ENCODE data around the gene NPAS4.

DNA sequence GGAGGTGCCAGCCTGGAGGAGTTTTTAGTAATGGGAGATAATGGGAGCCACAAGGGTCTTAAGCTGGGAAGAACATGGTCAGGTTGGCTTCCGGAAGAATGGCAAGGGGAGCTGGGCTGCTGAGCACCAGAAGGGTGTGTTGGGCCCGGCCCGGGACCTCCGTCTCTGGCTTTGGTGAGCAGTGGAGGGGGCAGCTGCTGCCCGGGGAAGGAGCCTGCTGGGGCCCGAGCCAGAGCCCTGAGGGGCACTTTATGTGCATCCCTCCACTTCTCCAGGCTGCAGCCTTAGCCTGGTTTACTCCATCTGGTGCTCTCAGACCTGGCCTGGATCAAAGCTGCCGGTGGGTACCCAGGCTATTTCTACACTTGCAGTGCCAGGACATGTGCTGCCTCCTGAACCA lies 8.7 kb upstream of the NPAS4 start:
- TF ChIP-seq POLR2A (IDR thresholded peaks at IDR 0.05): no peak
- TF ChIP-seq, protein P1, sequence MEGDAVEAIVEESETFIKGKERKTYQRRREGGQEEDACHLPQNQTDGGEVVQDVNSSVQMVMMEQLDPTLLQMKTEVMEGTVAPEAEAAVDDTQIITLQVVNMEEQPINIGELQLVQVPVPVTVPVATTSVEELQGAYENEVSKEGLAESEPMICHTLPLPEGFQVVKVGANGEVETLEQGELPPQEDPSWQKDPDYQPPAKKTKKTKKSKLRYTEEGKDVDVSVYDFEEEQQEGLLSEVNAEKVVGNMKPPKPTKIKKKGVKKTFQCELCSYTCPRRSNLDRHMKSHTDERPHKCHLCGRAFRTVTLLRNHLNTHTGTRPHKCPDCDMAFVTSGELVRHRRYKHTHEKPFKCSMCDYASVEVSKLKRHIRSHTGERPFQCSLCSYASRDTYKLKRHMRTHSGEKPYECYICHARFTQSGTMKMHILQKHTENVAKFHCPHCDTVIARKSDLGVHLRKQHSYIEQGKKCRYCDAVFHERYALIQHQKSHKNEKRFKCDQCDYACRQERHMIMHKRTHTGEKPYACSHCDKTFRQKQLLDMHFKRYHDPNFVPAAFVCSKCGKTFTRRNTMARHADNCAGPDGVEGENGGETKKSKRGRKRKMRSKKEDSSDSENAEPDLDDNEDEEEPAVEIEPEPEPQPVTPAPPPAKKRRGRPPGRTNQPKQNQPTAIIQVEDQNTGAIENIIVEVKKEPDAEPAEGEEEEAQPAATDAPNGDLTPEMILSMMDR (IDR thresholded peaks at IDR 0.05): no peak
